GM19193 (cell line): ENCODE data around the gene SETD1B.
A peak's percentile ranks its signal among the peaks of the same experiment; 100 is the strongest.

Source experiments
- POLR2A ChIP-seq: IDR thresholded peaks from 4 replicates; pipeline ENCODE4 v1.6.1; 2011; ENCODE audit not compliant: insufficient read depth, insufficient read length; ENCODE audit errors: extremely low read depth

Gene SETD1B

DNA sequence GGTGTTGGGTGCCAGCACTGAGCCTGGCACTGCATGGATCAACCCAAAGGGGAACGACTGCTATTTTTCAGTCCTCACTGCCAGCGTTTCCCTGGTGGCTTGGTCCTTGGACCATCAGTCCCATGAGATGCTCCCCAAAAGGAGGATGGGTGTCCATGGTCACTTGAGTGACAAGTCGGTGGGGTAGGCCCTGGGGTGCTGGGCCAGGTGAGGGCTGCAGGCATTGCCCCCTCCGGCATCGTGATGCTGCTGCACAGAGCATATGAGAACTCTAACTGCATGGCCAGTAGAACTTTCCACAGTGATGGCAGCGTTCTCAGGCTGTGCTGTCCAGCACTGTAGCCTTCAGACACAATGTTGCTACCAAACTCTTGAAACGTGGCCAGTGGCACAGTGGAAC, 16.2 kb downstream of the SETD1B start:
- no peak for TF ChIP-seq POLR2A

DNA sequence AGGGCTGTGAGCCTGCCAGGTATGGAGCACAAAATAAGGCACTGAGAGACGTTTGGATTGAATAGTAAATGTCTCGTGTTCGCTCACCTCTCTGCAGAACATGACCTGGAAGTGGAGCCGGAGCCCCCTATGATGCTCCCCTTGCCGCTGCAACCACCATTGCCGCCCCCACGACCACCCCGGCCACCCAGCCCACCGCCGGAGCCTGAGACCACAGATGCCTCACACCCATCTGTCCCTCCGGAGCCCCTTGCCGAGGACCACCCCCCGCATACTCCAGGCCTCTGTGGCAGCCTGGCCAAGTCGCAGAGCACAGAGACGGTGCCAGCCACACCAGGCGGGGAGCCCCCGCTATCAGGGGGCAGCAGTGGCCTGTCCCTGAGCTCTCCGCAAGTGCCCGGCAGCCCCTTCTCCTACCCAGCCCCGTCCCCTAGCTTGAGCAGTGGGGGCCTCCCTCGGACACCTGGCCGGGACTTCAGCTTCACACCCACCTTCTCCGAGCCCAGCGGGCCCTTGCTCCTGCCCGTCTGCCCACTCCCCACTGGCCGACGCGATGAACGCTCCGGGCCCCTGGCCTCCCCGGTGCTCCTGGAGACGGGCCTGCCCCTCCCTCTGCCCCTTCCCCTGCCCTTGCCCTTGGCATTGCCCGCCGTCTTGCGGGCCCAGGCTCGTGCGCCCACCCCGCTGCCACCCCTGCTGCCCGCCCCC, 18.7 kb downstream of the SETD1B start:
- TF ChIP-seq POLR2A = no peak

DNA sequence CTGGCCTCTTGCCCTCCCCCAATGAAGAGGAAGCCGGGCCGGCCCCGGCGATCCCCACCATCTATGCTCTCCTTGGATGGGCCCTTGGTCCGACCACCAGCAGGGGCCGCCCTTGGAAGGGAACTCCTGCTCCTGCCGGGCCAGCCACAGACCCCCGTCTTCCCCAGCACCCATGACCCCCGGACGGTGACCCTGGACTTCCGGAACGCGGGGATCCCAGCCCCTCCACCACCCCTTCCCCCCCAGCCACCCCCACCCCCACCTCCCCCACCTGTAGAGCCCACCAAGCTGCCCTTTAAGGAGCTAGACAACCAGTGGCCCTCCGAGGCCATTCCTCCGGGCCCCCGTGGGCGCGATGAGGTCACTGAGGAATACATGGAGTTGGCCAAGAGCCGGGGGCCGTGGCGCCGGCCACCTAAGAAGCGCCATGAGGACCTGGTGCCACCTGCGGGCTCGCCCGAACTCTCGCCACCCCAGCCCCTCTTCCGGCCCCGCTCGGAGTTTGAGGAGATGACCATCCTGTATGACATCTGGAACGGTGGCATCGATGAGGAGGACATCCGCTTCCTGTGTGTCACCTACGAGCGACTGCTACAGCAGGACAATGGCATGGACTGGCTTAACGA, 19.4 kb downstream of the SETD1B start:
- no peak for TF ChIP-seq POLR2A

DNA sequence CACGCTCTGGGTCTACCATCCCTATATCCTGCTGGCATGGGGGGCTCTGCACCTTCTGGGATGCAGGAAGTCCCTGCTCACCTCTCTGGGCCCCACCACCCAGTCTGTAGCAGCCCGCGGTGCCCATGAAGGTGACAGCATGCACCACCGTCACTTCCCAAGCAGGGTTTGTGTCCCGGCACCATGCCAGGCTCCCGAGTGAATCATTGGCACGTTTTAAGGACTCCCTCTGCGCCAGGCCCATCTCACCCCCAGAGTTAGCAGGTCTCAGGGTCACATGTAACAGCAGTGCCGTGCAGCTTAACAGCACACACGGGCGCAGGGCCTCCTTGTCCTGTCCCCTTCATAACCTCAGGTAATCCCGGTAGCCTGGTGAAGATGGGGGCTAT, 19.9 kb downstream of the SETD1B start:
- no peak for TF ChIP-seq POLR2A

DNA sequence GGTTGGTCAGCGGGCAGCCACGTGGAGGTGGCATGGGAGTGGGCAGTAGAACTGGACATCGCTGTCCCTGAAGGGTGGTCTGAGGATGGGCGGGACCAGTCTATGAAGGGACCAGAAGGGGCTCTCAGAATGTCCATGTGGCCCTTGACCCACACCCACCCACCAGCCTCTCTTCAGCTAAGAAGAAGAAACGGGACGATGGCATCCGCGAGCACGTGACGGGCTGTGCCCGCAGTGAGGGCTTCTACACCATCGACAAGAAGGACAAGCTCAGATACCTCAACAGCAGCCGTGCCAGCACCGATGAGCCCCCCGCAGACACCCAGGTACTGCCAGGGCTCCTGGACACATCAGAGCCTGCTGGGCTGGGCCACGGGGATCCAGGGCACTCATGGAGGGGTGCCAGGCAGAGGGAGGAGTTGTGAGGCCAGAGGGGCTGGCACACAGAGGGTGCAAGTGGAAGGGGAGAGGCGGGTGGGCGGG, 21.3 kb downstream of the SETD1B start:
- TF ChIP-seq POLR2A = peak; percentile 11

DNA sequence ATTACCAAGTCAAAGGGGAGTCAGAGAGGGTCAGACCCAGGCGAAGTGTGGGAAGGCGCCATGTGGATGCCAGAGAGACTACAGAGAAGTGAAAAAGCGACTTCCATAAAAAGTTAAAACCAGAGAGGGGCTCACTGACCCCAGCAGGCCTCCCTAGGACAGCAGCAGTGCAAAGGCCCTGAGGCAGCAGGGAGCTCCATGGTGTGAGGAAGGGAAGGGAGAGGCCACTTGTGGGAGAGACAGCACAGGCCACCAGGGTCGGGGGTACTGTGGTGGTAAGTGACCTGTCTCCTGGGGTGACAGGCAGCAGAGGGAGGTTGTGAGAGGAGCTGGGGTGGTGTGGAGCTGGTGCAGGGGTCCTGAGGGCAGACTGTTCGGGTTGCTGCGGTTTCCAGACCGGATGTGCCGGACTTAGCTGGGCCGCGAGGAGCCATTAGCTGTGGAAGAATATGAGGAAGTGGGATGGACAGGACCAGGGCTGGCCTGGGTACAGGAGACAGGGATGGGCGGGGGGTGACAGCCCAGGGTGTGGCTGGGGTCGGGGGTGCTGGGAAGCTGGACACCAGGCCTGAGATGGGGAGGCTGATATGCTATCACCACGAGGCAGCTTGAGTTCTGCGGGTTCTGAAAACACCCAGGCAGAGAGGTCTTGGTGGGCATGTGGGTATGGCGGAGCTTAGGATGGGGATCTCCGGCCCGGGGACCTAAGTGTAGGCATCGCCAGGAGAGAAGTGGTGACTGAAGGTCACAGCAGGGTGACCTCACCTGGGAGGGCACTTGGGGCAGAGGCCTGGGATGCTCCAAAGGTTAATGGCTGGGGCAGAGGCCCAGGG, 22.7 kb downstream of the SETD1B start:
- no peak for TF ChIP-seq POLR2A

DNA sequence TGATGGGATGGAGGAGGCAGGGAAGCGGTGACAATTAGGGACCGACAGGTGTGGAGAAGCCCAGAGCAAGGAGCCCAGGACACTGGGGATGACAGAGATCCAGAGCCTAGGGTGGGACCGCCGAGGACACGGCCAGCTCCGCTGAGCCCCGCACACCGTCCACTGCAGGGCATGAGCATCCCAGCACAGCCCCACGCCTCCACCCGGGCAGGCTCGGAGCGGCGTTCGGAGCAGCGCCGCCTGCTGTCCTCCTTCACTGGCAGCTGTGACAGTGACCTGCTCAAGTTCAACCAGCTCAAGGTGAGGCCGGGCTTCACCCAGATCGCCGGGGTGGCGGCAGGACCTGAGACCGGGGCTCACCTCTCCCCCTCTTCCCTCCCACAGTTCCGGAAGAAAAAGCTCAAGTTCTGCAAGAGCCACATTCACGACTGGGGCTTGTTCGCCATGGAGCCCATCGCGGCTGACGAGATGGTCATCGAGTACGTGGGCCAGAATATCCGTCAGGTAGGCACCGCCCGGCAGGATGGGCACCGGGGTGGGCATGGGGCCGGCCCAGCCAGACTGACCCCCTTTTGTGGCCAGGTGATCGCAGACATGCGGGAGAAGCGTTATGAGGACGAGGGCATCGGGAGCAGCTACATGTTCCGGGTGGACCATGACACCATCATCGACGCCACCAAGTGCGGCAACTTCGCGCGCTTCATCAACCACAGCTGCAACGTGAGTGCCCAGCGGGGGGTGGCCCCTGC, 23.7 kb downstream of the SETD1B start:
- no peak for TF ChIP-seq POLR2A

DNA sequence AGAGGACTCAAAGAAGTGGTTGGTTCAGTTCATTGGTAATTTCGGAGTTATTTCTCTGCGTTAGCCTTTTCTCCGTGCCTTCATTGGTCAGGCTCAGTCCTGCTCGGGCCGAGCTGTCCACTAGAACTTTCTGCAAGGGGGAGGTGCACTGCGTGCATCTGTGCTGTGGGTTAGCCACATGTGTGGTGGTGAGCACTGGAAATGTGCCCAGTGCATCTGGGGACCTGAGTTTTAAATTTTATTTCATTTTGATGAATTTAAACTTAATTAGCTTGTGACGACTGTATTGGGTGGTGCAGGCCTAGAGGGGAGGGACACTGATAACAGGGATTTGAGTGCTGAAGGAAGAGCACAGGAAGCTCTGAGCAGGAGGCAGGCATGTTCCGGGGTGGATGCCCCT, 24.5 kb downstream of the SETD1B start:
- no peak for TF ChIP-seq POLR2A

DNA sequence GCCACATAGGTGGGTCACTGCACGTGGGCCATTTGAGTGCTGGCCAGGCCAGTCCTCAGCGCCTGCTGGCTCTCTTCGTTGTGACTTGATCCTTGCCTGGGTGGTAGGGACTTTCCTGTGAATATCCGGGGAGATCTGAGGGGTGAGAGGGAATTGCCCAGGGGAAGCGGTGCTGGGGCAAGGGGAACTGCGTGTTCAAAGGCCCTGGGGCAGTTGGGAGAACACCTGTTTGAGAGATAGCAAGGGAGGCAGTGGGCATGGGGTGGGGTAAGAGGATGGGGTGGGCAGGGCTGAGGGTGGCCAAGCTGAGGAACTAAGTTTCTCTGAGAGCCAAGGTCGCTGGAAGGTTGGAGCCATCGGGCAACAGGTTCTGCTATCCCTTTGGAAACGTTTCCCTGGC, 25.0 kb downstream of the SETD1B start:
- TF ChIP-seq POLR2A = no peak

DNA sequence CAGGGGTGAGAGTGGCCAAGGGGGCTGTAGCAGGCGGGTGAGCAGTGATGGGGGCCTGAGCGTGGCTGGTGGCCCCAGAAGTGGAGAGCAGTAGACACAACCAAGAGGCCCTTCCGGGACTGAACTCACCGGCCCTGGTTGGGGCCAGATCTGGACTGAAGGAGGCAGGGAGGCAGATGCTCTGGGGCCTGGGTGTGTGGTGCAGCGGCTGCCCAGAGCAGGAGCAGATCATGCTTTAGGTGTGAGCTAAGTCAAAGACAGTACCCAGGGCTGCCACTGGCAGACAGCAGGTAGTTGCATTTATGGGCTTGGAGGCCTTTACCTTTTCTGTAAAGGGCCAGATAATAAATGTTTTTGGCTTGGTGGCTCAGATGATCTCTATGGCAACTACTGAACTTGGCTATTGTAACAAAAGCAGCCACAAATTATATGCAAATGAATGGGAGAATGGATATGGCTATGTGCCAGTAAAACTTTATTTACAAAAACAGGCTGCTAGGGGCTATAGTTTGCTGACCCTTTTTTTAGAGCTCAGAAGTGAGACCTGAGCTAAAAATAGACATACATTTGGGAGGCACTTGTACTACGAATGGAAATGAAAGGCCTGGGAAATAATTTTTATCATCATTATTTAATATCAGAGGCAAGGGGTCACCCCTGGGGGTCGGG, 25.6 kb downstream of the SETD1B start:
- TF ChIP-seq POLR2A = no peak

DNA sequence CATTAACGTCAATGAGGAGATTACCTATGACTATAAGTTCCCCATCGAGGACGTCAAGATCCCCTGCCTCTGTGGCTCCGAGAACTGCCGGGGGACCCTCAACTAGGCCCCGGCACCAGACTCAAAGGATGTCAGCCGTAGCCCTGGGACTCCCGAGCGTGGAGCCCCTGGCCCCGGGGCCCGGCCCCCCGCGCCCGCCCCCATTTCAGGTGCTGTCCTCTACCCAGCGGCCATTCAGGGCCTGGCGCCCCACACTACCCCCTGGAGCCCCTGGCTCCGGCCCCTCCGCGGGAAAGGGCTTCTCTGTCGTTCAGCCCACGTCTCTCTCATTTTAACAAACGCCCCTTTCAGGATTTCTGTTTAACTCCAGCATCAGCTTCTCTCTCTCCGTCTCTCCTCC, 26.3 kb downstream of the SETD1B start:
- TF ChIP-seq POLR2A = no peak

DNA sequence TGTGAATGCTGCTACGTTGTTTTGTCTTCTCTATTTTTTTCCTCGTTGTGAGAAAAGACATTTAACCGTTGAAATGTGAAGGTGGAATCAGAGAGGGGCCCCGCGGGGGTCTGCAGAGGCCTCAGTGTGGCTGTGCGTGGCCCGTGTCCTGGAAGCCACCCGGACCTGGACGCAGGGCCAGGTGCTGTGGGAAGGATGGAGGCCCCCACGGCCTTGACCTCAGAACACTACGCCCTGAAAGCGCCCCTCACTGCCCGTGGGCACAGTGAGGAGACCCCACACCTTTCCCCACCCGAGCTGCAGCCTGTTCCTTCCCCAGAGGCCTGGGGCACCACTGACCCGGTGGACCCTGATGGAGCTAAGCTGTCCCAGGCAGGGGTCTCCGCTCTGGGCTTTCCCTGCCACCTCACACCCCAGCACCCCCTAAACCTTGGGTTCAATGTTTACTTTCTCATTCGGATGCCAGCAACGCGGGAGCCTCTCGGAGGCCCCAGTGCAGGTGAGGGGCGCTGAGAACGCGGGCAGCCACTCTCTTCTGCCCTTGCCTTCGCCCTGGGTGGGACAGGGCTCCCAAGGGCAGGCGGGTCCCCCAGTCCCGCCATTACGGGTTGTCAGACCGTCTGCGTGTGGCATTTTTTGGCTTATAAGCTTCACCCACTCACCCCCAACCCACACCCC, 26.9 kb downstream of the SETD1B start:
- TF ChIP-seq POLR2A = no peak

DNA sequence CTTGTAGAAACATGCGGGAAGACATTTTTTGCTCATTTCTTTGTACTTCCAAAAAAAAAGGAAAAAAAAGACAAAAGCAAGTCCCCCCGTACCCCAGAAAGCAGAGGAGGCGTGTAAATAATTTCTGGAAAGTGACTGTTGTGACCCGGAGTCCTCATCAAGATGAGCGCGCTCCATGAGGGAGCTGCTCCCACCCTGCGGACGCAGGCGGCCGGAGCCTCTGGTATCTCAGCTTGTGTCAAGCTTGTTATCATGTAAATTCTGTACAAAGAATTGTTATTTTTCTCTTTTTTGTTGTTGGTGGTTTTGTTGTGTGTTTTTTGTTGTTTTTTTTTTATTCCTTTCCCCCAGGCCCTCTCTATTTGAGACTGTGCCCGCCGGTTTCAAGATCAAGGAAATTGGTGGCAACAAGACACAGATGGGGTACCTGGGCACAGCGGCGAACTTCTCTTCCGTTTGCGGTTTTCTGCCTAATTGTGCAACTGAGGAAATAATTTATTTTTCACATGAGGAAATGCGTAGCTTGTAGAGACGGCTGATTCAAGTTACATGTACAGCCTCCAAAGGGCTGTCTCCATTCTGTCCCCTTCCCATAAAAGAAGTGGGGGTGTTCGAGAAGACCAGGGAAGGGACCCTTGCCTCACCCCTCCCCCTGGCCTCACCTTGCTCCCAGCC, 27.9 kb downstream of the SETD1B start:
- no peak for TF ChIP-seq POLR2A

DNA sequence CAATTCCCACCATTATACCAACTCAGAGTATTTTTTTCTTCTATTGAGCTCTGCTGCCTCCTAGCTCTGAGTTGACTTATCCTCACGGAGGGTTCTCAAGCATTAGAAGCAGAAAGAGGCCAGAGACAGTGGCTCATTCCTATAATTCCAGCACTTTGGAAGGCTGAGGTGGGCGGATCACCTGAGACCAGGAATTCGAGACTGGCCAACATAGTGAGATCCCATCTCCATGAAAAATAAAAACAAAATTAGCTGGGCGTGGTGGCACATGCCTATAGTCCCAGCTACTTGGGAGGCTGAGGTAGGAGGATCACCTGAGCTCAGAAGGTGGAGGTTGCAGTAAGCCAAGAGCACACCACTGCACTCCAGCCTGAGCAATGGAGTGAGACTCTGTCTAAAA, 33.9 kb downstream of the SETD1B start:
- no peak for TF ChIP-seq POLR2A

DNA sequence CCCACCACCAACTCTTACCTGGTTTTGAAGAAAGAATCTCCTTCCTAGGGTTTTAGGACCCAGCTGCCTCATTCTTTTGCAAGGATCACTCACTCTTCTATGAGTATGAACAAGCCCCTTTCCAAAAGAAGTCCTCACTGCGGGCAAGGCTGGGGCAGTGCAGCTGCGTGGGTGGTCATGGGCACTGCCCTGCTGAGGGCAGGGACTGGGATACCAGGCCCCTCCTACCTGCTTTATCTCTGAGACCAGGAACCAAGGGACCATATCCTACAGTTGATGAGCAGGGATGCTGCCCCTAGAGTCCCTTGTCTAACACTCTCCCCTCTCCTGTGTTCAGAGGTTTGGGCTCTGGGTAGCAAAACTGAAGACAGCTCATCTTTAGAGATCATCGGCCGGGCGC, 34.3 kb downstream of the SETD1B start:
- no peak for TF ChIP-seq POLR2A
